GM18907 (cell line): ENCODE results near the gene COL6A2.
"Not testable (repeated sequence)": the region's sequence is repeated elsewhere in the genome, so short reads cannot be mapped to it uniquely, and the experiment has no call there.

Source experiments
- ATAC-seq: cut with Tn5 transposase; IDR thresholded peaks from one replicate; pipeline ENCODE4 v1.9.1; 2021; ENCODE audit warnings: mild to moderate bottlenecking, moderate library complexity; ENCODE audit not compliant: unreplicated experiment

Gene COL6A2

DNA sequence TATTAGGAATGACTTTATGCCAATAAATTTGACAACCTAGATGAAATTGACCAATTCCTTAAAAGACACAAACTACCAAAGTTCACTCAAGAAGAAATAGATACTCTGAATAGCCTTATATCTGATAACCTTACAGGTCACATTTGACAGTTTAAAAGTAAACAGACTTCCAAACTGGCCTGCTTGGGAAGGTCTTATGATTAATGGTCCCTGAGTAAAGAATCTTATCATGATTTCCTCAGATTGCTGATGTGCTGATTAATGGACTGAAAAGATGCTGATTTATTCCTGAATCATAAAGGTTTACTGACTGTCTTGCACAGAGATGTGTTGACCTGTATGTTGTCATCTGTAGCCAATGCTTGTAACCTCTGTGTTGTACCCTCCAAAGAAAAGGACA is 67.2 kb downstream of the COL6A2 start:
- no peak for ATAC-seq

DNA sequence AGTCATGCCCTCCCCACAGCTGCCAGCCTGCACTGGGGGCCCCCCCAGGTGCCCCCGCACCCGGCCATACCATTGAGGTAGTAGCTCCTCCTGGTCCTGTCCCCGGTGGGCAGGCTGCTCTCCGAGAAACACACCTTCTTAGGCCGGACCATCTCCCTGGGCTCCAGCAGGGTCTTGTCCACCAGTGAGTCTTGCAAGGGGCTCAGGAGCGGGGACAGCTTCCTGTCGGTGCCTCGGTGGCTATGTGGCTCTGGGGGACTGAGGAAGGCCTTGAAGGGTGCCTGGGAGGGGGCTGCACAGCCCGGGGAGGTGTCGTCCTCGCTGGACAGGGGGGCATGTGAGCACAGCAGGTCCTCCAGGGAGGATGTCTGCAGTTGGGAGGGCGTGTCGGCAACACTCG is 70.3 kb downstream of the COL6A2 start:
- no peak for ATAC-seq

DNA sequence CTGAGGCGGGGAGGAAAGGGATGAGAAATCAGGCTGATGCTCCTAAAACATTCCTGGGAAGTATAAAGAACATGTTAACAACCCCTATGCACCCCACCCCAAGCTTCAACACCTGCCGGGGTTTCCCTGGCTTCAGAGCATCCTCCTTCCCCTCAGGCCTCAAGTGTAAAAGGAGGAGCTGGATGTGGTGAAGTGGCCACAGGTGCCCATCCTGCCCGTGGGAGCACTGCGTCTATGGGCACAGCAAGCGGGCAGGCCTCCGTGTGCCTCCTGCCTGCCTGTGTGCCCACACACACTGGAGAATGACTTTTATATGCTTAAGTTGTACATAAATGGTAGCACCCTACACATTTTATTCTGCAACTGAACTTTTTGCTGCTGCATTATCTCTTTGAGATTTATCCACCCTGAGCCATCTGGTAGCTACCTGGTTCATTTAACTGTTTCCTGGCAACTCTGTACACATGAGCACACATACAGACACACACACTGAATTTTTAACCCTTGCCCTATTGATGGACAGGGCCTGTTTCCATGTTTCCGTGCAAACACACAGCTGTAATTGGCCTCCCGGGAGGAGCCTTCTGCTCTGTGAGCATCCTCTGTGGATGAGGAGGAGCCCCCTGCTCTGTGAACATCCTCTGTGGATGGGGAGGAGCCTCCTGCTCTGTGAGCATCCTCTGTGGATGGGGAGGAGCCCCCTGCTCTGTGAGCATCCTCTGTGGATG is 70.9 kb downstream of the COL6A2 start:
- ATAC-seq, result no peak

DNA sequence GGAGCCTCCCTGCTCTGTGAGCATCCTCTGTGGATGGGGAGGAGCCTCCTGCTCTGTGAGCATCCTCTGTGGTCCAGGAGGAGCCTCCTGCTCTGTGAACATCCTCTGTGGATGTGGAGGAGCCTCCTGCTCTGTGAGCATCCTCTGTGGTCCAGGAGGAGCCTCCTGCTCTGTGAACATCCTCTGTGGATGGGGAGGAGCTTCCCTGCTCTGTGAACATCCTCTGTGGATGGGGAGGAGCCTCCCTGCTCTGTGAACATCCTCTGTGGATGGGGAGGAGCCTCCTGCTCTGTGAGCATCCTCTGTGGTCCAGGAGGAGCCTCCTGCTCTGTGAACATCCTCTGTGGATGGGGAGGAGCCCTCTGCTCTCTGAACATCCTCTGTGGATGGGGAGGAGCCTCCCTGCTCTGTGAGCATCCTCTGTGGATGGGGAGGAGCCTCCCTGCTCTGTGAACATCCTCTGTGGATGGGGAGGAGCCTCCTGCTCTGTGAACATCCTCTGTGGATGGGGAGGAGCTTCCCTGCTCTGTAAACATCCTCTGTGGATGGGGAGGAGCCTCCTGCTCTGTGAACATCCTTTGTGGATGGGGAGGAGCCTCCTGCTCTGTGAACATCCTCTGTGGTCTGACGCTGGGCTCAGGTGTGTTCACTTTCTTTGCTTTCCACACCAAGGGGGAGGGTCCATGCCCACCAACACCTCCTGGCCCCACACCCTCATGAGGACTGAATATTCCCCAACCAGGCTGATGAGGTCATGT is 72.7 kb downstream of the COL6A2 start:
- not testable (repeated sequence) for ATAC-seq

DNA sequence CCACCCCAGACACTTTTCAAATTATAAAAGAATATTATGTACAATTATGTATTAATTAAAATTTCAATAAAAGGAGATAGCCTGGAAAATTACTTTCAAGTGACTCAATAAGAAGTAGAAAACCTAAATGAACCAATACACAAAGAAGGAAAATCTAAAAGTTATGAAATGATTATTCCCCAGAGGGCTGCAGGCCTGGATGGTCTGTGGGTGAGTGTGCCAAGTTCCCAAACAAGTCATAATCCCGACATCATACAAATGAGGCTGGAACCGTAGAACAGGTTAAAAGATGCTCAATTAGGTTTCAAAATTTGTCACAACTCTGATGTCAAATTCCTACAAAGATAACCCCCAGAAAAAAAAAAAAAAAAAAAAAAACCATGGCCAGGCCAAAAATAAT is 73.7 kb downstream of the COL6A2 start:
- ATAC-seq, result no peak

DNA sequence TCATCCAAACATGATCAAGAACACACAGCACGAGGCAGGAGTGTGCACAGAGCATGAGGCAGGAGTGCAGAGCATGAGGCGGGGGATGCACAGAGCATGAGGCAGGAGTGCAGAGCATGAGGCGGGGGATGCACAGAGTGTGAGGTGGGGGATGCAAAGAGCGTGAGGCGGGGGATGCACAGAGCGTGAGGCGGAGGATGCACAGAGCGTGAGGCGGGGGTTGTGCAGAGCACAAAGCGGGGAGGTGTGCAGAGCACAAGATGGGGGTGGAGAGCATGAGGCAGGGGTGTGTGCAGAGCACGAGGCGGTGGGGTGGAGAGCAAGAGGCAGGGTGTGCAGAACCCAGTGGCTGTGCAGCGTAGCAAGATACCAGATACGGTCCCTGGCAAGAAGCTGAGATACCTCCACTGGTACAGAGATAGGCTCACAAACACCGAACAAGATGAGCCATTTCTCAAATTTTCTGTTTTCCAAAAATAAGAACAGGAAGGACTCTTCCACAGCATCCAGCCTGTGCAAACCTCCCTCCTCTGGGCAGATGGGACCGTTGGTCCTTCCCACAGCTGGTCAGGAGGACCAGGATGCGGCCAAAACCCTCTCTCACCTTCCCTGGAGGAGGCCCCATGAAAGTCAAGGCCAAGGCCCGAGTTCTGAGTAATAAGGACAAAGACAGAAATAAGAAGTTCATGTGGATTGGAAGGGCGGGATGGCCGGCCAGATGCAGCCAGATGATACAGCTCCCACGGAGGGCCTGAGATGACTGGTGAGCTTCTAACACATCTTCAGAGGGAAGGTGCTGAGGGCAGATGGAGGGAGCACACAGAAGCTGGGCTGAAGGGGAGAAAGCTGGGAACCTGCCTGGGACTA is 74.3 kb downstream of the COL6A2 start:
- ATAC-seq, result no peak

DNA sequence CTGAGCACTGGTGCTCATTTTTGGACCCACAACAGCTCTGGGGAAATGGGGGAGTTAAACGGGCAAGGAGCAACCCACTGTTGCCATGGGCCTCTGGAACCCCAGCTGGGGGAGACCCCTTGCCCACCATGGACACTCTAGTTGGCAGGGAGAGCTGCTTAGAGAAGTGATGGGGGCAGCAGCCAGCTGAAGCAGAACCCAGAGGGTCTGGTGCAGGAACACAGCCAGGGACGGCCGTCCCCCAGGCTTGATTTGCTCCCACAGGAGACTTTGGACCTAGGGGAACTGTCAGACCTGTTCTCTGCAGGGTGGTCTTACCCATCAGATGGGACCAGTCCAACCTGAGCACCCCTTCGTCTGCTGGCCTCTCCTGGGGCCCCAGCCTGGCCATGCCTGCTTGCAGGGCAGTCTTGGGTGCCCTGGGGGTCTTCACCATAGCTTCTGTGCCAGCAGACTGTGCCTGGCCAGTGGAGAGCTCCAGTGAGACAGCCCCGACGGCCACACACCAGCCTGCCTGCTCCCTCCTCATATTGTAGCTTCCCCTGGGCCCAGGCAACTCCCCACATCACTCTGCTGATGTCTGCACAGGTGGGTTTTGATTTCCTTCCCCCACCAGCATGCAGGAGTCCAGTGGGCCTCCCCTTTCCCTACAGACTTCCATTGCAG is 75.1 kb downstream of the COL6A2 start:
- no peak for ATAC-seq

DNA sequence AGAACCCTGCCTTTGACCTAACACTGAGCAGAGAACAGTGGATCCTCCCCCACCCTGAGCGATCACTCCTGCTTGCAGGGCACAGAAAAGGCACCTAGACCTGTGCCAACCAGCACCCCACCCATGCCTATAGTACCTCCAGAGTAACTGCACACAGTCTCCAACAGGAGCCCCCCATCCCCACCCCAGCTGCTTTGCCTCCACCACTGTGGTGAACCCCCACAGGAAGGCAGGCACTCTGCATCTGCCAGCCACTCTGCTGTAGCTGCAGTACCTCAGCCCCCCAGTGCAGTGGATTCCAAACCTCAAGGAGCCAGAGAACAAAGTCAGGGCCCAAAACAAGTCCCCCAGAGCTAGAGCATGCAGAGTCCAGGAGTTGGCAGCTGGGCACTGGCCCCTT is 75.7 kb downstream of the COL6A2 start:
- no peak for ATAC-seq

DNA sequence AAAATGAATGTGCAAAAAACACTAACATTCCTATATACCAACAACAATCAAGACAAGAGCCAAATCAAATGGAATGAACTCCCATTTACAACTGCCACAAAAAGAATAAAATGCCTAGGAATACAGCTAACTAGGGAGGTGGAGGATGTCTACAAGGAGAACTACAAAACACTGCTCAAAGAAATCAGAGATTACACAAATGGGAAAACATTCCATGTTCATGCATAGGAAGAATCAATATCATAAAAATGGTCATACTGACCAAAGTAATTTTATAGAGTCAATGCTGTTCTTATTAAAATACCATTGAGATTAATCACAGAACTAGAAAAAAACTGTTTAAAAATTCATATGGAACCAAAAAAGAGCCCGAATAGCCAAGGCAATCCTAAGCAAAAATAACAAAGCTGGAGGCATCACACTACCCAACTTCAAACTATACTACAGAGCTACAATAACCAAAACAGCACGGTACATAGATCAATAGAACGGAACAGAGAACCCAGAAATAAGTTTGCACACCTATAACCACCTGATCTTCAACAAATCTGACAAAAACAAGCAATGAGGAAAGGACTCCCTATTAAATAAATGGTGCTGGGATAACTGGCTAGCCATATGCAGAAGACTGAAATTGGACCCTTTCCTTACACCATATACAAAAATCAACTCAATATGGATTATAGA is 78.7 kb downstream of the COL6A2 start:
- not testable (repeated sequence) for ATAC-seq

DNA sequence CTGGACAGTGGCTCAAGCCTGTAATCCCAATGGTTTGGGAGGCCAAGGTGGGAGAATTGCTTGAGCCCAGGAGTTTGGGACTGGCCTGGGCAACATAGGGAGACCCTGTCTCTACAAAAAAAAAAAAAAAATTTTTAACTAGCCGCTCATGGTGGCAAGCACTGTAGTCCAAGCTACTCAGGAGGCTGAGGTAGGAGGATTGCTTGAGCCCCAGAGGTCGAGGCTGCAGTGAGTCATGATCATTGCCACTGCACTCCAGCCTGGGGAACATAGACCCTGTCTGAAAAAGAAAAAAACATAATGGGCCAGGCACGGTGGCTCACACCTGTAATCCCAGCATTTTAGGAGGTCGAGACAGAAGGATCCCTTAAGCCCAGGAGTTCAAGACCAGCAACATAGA is 81.0 kb downstream of the COL6A2 start:
- no peak for ATAC-seq
